HepG2 (cell line): ENCODE measurements around the gene UBE2R2. TPM values are rescaled to one million over a fixed set of nuclear protein-coding genes. Genes with fewer than 3 reads are reported as not detected.
A peak's percentile ranks its signal among the peaks of the same experiment; 100 is the strongest.

Experiments used
- ATAC-seq: fragments of 200-7000 bp; cut with Tn5 transposase; 3 replicates; pipeline ENCODE4 v1.9.1; 2020; ENCODE audit warnings: mild to moderate bottlenecking, moderate library complexity
- BruUV-seq: library from RNA; stranded (reverse); fragments of 400-500 nt; replicated peaks from 2 replicates; lab custom pipeline; 2021; lab: Mats Ljungman, UMichigan
- CTCF ChIA-PET: fragments of 300-600 bp; formaldehyde crosslinking; extraction: SDS; loops from one replicate; lab custom pipeline; 2021; ENCODE audit warnings: low total read pairs, inconsistent platforms, low intra/inter-chr PET ratio; lab: Yijun Ruan, JAX
- POLR2A ChIA-PET: fragments of 350-600 bp; sonication (Branson Sonifier 250); formaldehyde crosslinking; loops from one replicate; lab custom pipeline; 2020; ENCODE audit warnings: antibody characterized with exemption, inconsistent platforms; lab: Yijun Ruan, JAX
- DNase-seq: peaks from one replicate; pipeline ENCODE4 v3.0.0-alpha.2; 2015; ENCODE audit warnings: low spot score
- FAIRE-seq: peaks from 3 replicates; lab custom pipeline; 2011; peaks lifted over from hg19 to GRCh38; lab: Jason Lieb, UNC
- H2AFZ ChIP-seq: one replicate; pipeline ENCODE4 v1.6.1; 2011; ENCODE audit warnings: low read length, inconsistent platforms
- H3K27ac ChIP-seq: fragments of 300-600 bp; 3 replicates; pipeline ENCODE4 v1.8.0; 2011; ENCODE audit warnings: mixed run types, mild to moderate bottlenecking, mixed read lengths, low read length, inconsistent platforms; ENCODE audit not compliant: insufficient read depth; ENCODE audit errors: extremely low read length
- H3K27me3 ChIP-seq, 2 experiments: fragments of 200-600 bp in 1 of 2; 2 replicates in 1 of 2; 3 replicates in 1 of 2; pipeline versions ENCODE4 v1.6.0 to v1.8.0; 2011; ENCODE audit warnings: low read length in 2 of 2, mild to moderate bottlenecking in 2 of 2, moderate library complexity in 2 of 2, inconsistent platforms in 1 of 2; ENCODE audit not compliant: insufficient read depth in 2 of 2, control insufficient read depth in 1 of 2
- H3K36me3 ChIP-seq, 2 experiments: fragments of 200-600 bp in 1 of 2; replicated peaks in 1 of 2; 2 replicates in 1 of 2; 3 replicates in 1 of 2; pipeline versions ENCODE4 v1.5.1 to v1.8.0; 2011; ENCODE audit warnings: low read length in 2 of 2, inconsistent platforms in 1 of 2; ENCODE audit not compliant: insufficient read depth in 2 of 2, control insufficient read depth in 1 of 2
- H3K4me1 ChIP-seq: 2 replicates; pipeline ENCODE4 v1.5.1; 2012; ENCODE audit warnings: low read length, inconsistent platforms; ENCODE audit not compliant: insufficient read depth
- H3K4me2 ChIP-seq: 2 replicates; pipeline ENCODE4 v1.6.0; 2011; ENCODE audit warnings: low read depth, low read length, inconsistent platforms
- H3K4me3 ChIP-seq, 3 experiments: fragments of 200-600 bp in 1 of 3; sonication (generic), shearing (Covaris generic) in 1 of 3; replicated peaks in 1 of 3; 2 replicates each; pipeline ENCODE4 v1.5.1; 2011 to 2016; ENCODE audit warnings: low read length in 3 of 3, inconsistent platforms in 2 of 3, low read depth in 2 of 3, mild to moderate bottlenecking in 2 of 3, control low read depth in 1 of 3, mixed read lengths in 1 of 3; ENCODE audit not compliant: insufficient read depth in 1 of 3
- H3K79me2 ChIP-seq: one replicate; pipeline ENCODE4 v1.6.1; 2011; ENCODE audit warnings: low read length, inconsistent platforms; ENCODE audit not compliant: insufficient read depth
- H3K9ac ChIP-seq: 2 replicates; pipeline ENCODE4 v1.6.0; 2011; ENCODE audit warnings: mild to moderate bottlenecking, low read depth, low read length, inconsistent platforms; ENCODE audit not compliant: insufficient read depth
- H3K9me3 ChIP-seq: 2 replicates; pipeline ENCODE4 v1.5.1; 2012; ENCODE audit warnings: mild to moderate bottlenecking, low read length
- H4K20me1 ChIP-seq: 2 replicates; pipeline ENCODE4 v1.6.0; 2011; ENCODE audit warnings: inconsistent platforms, mild to moderate bottlenecking, low read length, moderate library complexity; ENCODE audit not compliant: insufficient read depth
- GTF3A ChIP-seq: sonication (generic); formaldehyde crosslinking; conservative IDR thresholded peaks from 2 replicates; pipeline ENCODE4 v1.4.0; 2020; ENCODE audit warnings: mild to moderate bottlenecking, missing genetic modification reagents
- HNF4A ChIP-seq: sonication (generic); formaldehyde crosslinking; IDR thresholded peaks from 2 replicates; pipeline ENCODE4 v1.4.0; 2020; ENCODE audit warnings: missing genetic modification reagents
- MED8 ChIP-seq: sonication (generic); formaldehyde crosslinking; IDR thresholded peaks from 2 replicates; pipeline ENCODE4 v1.8.1; 2023; ENCODE audit warnings: mild to moderate bottlenecking, missing genetic modification reagents; ENCODE audit not compliant: insufficient replicate concordance
- NR2F1 ChIP-seq, 2 experiments: fragments of 450-650 bp in 1 of 2; formaldehyde crosslinking in 1 of 2; IDR thresholded peaks; 2 replicates each; pipeline versions ENCODE4 v1.5.0 to v1.6.1; 2016 to 2020; ENCODE audit warnings: mild to moderate bottlenecking in 1 of 2, missing compliant biosample characterization in 1 of 2, missing genetic modification reagents in 1 of 2, moderate library complexity in 1 of 2
- TARDBP ChIP-seq: sonication (generic); formaldehyde crosslinking; IDR thresholded peaks from 2 replicates; pipeline ENCODE4 v1.8.0; 2022; ENCODE audit warnings: mild to moderate bottlenecking, missing genetic modification reagents
- ZMYM2 ChIP-seq: sonication (generic); formaldehyde crosslinking; IDR thresholded peaks from 2 replicates; pipeline ENCODE4 v1.8.0; 2022; ENCODE audit warnings: mild to moderate bottlenecking, missing genetic modification reagents
- ZNF788 ChIP-seq: sonication (generic); formaldehyde crosslinking; IDR thresholded peaks from 2 replicates; pipeline ENCODE4 v1.5.0; 2020; ENCODE audit warnings: mild to moderate bottlenecking, missing genetic modification reagents, borderline replicate concordance
- WGBS: methylation state at CpG from one replicate; pipeline ENCODE4 v1.1.6; 2017; ENCODE audit warnings: low lambda C conversion rate; 5-methylcytosine and 5-hydroxymethylcytosine counted together
- in situ Hi-C: cut with HindIII; loops from 2 replicates; pipeline ENCODE4 v1.10.0; 2017; ENCODE audit warnings: low pct_unique_long_range_greater_than_20kb; ENCODE audit not compliant: extremely low pct_ligation_motif_present
- intact Hi-C: fragments of 100-400 bp; cut with micrococcal nuclease; formaldehyde crosslinking; loops from one replicate; pipeline ENCODE4 v1.10.0; 2022; ENCODE audit not compliant: unreplicated experiment
- polyA plus RNA-seq, 8 experiments: library from polyadenylated mRNA; depleted of rRNA in 3 of 8; stranded (reverse) in 7 of 8; unstranded in 1 of 8; fragments of >200 nt; fragmentation: Illumina TruSeq in 4 of 8; extraction: Trizol in 4 of 8; gene quantifications; 2 replicates each; pipeline versions ENCODE4 v1.2.1 to v1.2.3, GENCODE V29; 2011 to 2016; ENCODE audit warnings: low read depth in 4 of 8, missing spikeins in 1 of 8, mixed read lengths in 1 of 8; ENCODE audit not compliant: insufficient read depth in 1 of 8
- total RNA-seq, 5 experiments: library from RNA; depleted of rRNA; stranded (reverse); fragments of >200 nt; fragmentation: Illumina TruSeq; extraction: Trizol; gene quantifications; 2 replicates each; pipeline ENCODE4 v1.2.3, GENCODE V29; 2016; ENCODE audit warnings: low read depth in 1 of 5
- TF ChIP-seq, protein P1 (sequence below): IDR thresholded peaks from 2 replicates; pipeline ENCODE4 v1.6.1; 2012; ENCODE audit warnings: inconsistent platforms
- TF ChIP-seq, protein P2 (sequence below): sonication (generic); formaldehyde crosslinking; IDR thresholded peaks from 2 replicates; pipeline ENCODE4 v1.8.1; 2023; ENCODE audit warnings: missing genetic modification reagents, mild to moderate bottlenecking, borderline replicate concordance
- TF ChIP-seq, protein P3 (sequence below): sonication (generic); formaldehyde crosslinking; IDR thresholded peaks from 2 replicates; pipeline ENCODE4 v1.8.1; 2022; ENCODE audit warnings: mild to moderate bottlenecking, missing genetic modification reagents
- TF ChIP-seq, protein P4 (sequence below): sonication (generic); formaldehyde crosslinking; IDR thresholded peaks from 2 replicates; pipeline ENCODE4 v1.4.0; 2020; ENCODE audit warnings: missing genetic modification reagents

Gene UBE2R2
- total and polyA plus RNA-seq, 2 of the 13 experiments (the other 11 are each of a cell fraction or from before 2014, with no cell fraction given): 14.8 to 20.9 TPM

DNA sequence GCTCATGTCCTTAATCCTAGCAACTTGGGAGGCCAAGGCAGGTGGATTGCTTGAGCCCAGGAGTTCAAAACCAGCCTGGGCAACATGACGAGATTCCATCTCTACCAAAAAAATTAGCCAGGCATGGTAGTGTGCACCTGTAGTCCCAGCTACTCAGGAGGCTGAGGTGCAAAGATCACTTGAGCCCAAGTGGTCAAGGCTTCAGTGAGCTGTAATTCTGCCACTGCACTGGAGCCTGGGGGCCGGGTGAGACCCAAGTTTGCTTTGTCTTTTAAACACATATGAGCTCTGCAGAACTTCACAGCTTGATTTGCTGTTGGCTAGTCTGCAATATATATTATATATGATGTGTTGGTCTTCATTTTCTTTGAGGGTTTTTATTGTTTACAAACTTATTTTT, 89.8 kb downstream of the UBE2R2 start:
- in situ Hi-C loops: no loop called here

DNA sequence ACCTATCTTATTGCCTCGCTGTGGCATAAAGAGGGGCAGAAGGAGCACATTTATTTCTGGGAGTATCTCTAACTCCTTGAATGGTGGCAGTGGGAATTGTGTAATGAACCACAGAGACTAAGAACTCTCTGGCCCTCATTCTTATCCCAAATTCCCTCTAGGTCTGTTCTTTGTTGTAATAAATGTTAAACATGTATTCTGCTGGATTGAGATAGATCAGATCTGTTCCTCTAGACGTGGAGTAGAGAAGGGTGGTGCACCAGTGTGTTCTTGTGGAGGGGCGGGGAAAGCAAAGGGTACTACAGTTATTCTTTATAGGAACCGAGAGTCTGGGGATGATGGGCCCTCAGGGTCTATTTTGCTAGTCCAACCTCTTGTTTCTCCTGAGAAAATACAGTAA, 90.4 kb downstream of the UBE2R2 start:
- H4K20me1 ChIP-seq: peaks cover 11% of the 10 kb centered on the region
- ChIA-PET CTCF (no interaction called here), POLR2A (no interaction called here)
- no peak overlapping the region for H2AFZ ChIP-seq
- intact Hi-C loops (no loop called here), in situ Hi-C loops (no loop called here)
- H3K4me2 ChIP-seq: no peak overlapping the region
- H3K9me3 ChIP-seq: no peaks in the 10 kb centered on the region
- ATAC-seq (no peak), DNase-seq (no peak), FAIRE-seq (no peak)
- WGBS: 94% methylated on average over 4 of the region's 4 CpGs
- no peak overlapping the region for H3K27ac ChIP-seq
- TF ChIP-seq MED8 (CRISPR knock-in tag) (no peak), GTF3A (no peak), NR2F1 (CRISPR knock-in tag; IDR thresholded peaks at IDR 0.05) (no peak), TARDBP (CRISPR knock-in tag) (no peak)
- TF ChIP-seq, protein P1, sequence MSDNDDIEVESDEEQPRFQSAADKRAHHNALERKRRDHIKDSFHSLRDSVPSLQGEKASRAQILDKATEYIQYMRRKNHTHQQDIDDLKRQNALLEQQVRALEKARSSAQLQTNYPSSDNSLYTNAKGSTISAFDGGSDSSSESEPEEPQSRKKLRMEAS: no peak
- TF ChIP-seq, protein P2, sequence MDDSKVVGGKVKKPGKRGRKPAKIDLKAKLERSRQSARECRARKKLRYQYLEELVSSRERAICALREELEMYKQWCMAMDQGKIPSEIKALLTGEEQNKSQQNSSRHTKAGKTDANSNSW (CRISPR knock-in tag): no peak
- no peak overlapping the region for H3K9ac ChIP-seq
- H3K79me2 ChIP-seq: peaks cover 41% of the 10 kb centered on the region
- no peaks in the 10 kb centered on the region for H3K27me3 ChIP-seq
- no TSS peak for BruUV-seq
- no peak overlapping the region for H3K4me3 ChIP-seq
- peaks cover 3 to 44% of the 10 kb centered on the region in 2 experiments for H3K36me3 ChIP-seq
- H3K4me1 ChIP-seq: peaks cover 20% of the 10 kb centered on the region

More for the DNA sequence above, 89.8 kb downstream of the UBE2R2 start:
- intact Hi-C loops: no loop called here
- H3K4me2 ChIP-seq: no peak overlapping the region
- FAIRE-seq (no peak), ATAC-seq (peak; percentile 77), DNase-seq (no peak)
- no peaks in the 10 kb centered on the region for H3K9me3 ChIP-seq
- H3K79me2 ChIP-seq: peaks cover 41% of the 10 kb centered on the region
- CTCF ChIA-PET: no interaction called here
- H3K4me3 ChIP-seq: no peak overlapping the region
- no peak for TF ChIP-seq ZNF788
- peak; percentile 66 for TF ChIP-seq HNF4A (CRISPR knock-in tag)
- TF ChIP-seq, protein P3, sequence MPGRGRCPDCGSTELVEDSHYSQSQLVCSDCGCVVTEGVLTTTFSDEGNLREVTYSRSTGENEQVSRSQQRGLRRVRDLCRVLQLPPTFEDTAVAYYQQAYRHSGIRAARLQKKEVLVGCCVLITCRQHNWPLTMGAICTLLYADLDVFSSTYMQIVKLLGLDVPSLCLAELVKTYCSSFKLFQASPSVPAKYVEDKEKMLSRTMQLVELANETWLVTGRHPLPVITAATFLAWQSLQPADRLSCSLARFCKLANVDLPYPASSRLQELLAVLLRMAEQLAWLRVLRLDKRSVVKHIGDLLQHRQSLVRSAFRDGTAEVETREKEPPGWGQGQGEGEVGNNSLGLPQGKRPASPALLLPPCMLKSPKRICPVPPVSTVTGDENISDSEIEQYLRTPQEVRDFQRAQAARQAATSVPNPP: no peak
- no peak for TF ChIP-seq ZMYM2 (CRISPR knock-in tag)
- TF ChIP-seq, protein P4, sequence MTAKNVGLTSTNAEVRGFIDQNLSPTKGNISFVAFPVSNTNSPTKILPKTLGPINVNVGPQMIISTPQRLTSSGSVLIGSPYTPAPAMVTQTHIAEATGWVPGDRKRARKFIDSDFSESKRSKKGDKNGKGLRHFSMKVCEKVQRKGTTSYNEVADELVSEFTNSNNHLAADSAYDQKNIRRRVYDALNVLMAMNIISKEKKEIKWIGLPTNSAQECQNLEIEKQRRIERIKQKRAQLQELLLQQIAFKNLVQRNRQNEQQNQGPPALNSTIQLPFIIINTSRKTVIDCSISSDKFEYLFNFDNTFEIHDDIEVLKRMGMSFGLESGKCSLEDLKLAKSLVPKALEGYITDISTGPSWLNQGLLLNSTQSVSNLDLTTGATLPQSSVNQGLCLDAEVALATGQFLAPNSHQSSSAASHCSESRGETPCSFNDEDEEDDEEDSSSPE (CRISPR knock-in tag): no peak
- peaks cover 11% of the 10 kb centered on the region for H4K20me1 ChIP-seq
- no peak overlapping the region for H2AFZ ChIP-seq
- POLR2A ChIA-PET: no interaction called here
- 100% methylated on average over 1 of the region's 2 CpGs for WGBS
- BruUV-seq: no TSS peak
- H3K4me1 ChIP-seq: peaks cover 20% of the 10 kb centered on the region
- no peaks in the 10 kb centered on the region for H3K27me3 ChIP-seq
- no peak overlapping the region for H3K9ac ChIP-seq
- peaks cover 7 to 45% of the 10 kb centered on the region in 2 experiments for H3K36me3 ChIP-seq
- no peak overlapping the region for H3K27ac ChIP-seq
